COLO829 (cell line): Measurements from ENCODE around the gene VIM.

Experiments
- DNase-seq: peaks from one replicate; pipeline ENCODE4 v3.0.0; 2012; ENCODE audit warnings: low spot score

Gene VIM

GRCh38 chr10:17209881-17210280 is 18.2 kb upstream of the VIM start:
- DNase-seq: no peak

- DNase-seq: no peak
Measured at GRCh38 chr10:17210361-17210760, 17.7 kb upstream of the VIM start.

GRCh38 chr10:17212802-17213221 is 15.2 kb upstream of the VIM start:
- no peak for DNase-seq

GRCh38 chr10:17213646-17214349 is 14.2 kb upstream of the VIM start:
- DNase-seq: no peak

GRCh38 chr10:17214526-17214925 is 13.5 kb upstream of the VIM start:
- no peak for DNase-seq

- no peak for DNase-seq
Measured at GRCh38 chr10:17214971-17215781, 12.9 kb upstream of the VIM start.

GRCh38 chr10:17215782-17216122 is 12.3 kb upstream of the VIM start:
- no peak for DNase-seq

- DNase-seq: peak; percentile 87
Measured at GRCh38 chr10:17216217-17216900, 11.7 kb upstream of the VIM start.

- DNase-seq: no peak
Measured at GRCh38 chr10:17216901-17217395, 11.1 kb upstream of the VIM start.

GRCh38 chr10:17217631-17218232 is 10.3 kb upstream of the VIM start:
- DNase-seq: no peak

GRCh38 chr10:17219024-17219423 is 9.0 kb upstream of the VIM start:
- no peak for DNase-seq

- DNase-seq: no peak
Measured at GRCh38 chr10:17220652-17221100, 7.4 kb upstream of the VIM start.

- no peak for DNase-seq
Measured at GRCh38 chr10:17222329-17222728, 5.7 kb upstream of the VIM start.

- no peak for DNase-seq
Measured at GRCh38 chr10:17225808-17226207, 2.2 kb upstream of the VIM start.

- DNase-seq: peak; percentile 23
Measured at GRCh38 chr10:17226891-17227303, 1.1 kb upstream of the VIM start.

GRCh38 chr10:17227367-17228090 is 512 bp upstream of the VIM start:
- DNase-seq: no peak

GRCh38 chr10:17229016-17229716 is 1.1 kb downstream of the VIM start:
- peak; percentile 63 for DNase-seq

- DNase-seq: no peak
Measured at GRCh38 chr10:17229717-17229966, 1.6 kb downstream of the VIM start.

- DNase-seq: peak; percentile 26
Measured at GRCh38 chr10:17229967-17230682, 2.1 kb downstream of the VIM start.

- DNase-seq: no peak
Measured at GRCh38 chr10:17231788-17232187, 3.7 kb downstream of the VIM start.
